Esophagus muscularis mucosa (tissue), 3 donors: ENCODE results near the gene ATP6V1C2.

Experiments used
- POLR2A ChIP-seq: fragments of 450-650 bp; IDR thresholded peaks from one replicate; pipeline ENCODE4 v1.6.1; 2017; ENCODE audit warnings: antibody characterized with exemption, moderate library complexity, mild to moderate bottlenecking, low read depth
- TF ChIP-seq, protein P1 (sequence below), 3 experiments: fragments of 200-600 bp in 2 of 3; fragments of 450-650 bp in 1 of 3; sonication (generic) in 2 of 3; IDR thresholded peaks; one replicate each; pipeline ENCODE4 v1.5.1; 2017 to 2019; ENCODE audit warnings: antibody characterized with exemption in 3 of 3, mild to moderate bottlenecking in 2 of 3, moderate library complexity in 1 of 3

DNA sequence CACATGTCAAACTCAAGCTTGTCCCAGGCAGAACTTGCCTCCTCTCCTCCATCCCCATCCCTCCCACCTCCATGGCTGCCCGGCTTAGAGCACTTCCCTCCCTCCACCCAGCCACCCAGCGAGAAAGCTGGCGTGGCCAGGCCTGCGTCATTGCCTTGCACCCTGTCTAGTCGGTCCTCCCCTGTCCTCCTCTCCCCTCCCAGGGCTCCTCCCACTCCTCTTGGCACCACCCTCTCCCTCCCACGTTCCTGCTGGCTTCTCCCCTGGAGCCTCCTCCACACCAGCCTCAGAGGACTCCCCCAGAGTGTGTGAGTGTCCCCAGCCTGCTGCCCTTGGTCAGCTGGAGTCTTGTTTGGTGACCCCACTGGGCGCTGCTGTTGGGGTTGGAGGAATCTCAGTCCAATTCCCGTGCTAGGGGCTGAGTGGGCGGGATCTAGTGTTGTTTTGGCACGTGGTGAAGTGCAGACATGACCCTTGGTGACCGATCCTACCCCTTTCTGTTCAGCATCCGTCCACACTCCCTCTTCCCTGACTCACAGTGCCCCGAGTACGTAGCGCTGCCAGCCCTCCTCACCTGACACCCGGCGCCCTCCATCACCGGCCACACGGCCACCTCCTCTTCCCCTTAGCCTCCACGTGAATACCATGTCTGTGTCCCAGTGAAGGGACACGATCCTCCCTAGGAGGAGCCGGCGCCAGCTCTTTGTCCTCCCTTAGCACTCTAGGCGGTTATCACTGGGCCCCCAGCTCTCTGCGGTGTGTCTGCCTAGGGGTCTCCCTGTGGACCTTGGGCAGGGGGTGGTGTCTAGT lies 41.4 kb downstream of the ATP6V1C2 start:
- TF ChIP-seq, protein P1, sequence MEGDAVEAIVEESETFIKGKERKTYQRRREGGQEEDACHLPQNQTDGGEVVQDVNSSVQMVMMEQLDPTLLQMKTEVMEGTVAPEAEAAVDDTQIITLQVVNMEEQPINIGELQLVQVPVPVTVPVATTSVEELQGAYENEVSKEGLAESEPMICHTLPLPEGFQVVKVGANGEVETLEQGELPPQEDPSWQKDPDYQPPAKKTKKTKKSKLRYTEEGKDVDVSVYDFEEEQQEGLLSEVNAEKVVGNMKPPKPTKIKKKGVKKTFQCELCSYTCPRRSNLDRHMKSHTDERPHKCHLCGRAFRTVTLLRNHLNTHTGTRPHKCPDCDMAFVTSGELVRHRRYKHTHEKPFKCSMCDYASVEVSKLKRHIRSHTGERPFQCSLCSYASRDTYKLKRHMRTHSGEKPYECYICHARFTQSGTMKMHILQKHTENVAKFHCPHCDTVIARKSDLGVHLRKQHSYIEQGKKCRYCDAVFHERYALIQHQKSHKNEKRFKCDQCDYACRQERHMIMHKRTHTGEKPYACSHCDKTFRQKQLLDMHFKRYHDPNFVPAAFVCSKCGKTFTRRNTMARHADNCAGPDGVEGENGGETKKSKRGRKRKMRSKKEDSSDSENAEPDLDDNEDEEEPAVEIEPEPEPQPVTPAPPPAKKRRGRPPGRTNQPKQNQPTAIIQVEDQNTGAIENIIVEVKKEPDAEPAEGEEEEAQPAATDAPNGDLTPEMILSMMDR (IDR thresholded peaks at IDR 0.05): no peak
- no peak for TF ChIP-seq POLR2A
